B cell (primary cell): ENCODE results near the gene POLR2J. TPM values are rescaled to one million over a fixed set of nuclear protein-coding genes. Genes with fewer than 3 reads are reported as not detected.
"Not testable (repeated sequence)": the region's sequence is repeated elsewhere in the genome, so short reads cannot be mapped to it uniquely, and the experiment has no call there.

ENCODE experiments used
- ATAC-seq: fragments of 200-7000 bp; cut with Tn5 transposase; one replicate; pipeline ENCODE4 v1.10.0; 2021; ENCODE audit warnings: low read depth, mild to moderate bottlenecking, moderate number of reproducible peaks, moderate library complexity
- CTCF ChIA-PET: fragments of 350-600 bp; sonication (Branson Sonifier 250); formaldehyde crosslinking; loops from one replicate; lab custom pipeline; 2021; ENCODE audit warnings: antibody characterized with exemption, inconsistent platforms; lab: Charles Lee
- POLR2A ChIA-PET: fragments of 350-600 bp; sonication (Branson Sonifier 250); formaldehyde crosslinking; loops from one replicate; lab custom pipeline; 2021; ENCODE audit warnings: antibody characterized with exemption; lab: Charles Lee
- DNase-seq: peaks from one replicate; pipeline ENCODE4 v3.0.0; 2013
- H2AFZ ChIP-seq: 2 replicates; pipeline ENCODE4 v1.6.1; 2012; ENCODE audit warnings: mild to moderate bottlenecking, low read depth, low read length; ENCODE audit not compliant: insufficient read depth, poor library complexity, severe bottlenecking
- H3K27ac ChIP-seq, 2 donors: 1 replicate in 1 of 2; 2 replicates in 1 of 2; pipeline ENCODE4 v1.5.1; 2012 to 2013; ENCODE audit warnings: low read length in 2 of 2, mild to moderate bottlenecking in 2 of 2, moderate library complexity in 1 of 2
- H3K27me3 ChIP-seq, 4 experiments: fragments of 200-600 bp in 1 of 4; sonication (generic) in 1 of 4; replicated peaks in 1 of 4; 1 replicate in 2 of 4; 2 replicates in 2 of 4; pipeline versions ENCODE4 v1.6.1 to v1.7.0; 2013 to 2016; ENCODE audit warnings: low read length in 3 of 4, mild to moderate bottlenecking in 2 of 4, mixed read lengths in 1 of 4, moderate library complexity in 1 of 4; ENCODE audit not compliant: insufficient read depth in 4 of 4, control insufficient read depth in 3 of 4; ENCODE audit errors: control extremely low read depth in 1 of 4
- H3K36me3 ChIP-seq, 2 experiments: replicated peaks in 1 of 2; 1 replicate in 1 of 2; 2 replicates in 1 of 2; pipeline versions ENCODE4 v1.6.1 to v1.7.1; 2013; ENCODE audit warnings: low read length in 1 of 2; ENCODE audit not compliant: insufficient read depth in 2 of 2, control insufficient read depth in 1 of 2; ENCODE audit errors: control extremely low read depth in 1 of 2, extremely low read depth in 1 of 2
- H3K4me1 ChIP-seq, 2 donors: fragments of 200-600 bp in 1 of 2; sonication (generic) in 1 of 2; 1 replicate in 1 of 2; 2 replicates in 1 of 2; pipeline versions ENCODE4 v1.5.1 to v1.6.1; 2013 to 2017; ENCODE audit warnings: low read length in 2 of 2; ENCODE audit not compliant: control insufficient read depth in 2 of 2, insufficient read depth in 2 of 2
- H3K4me2 ChIP-seq: replicated peaks from 2 replicates; pipeline ENCODE3; 2012; ENCODE audit warnings: mild to moderate bottlenecking, low read depth, low read length; ENCODE audit not compliant: poor library complexity, severe bottlenecking
- H3K4me3 ChIP-seq, 5 experiments: fragments of 200-600 bp in 1 of 5; sonication (generic) in 1 of 5; 1 replicate in 3 of 5; 2 replicates in 2 of 5; pipeline versions ENCODE4 v1.5.1 to v1.7.0; 2011 to 2016; ENCODE audit warnings: low read length in 4 of 5, mild to moderate bottlenecking in 4 of 5, low read depth in 2 of 5, control low read depth in 1 of 5, moderate library complexity in 1 of 5; ENCODE audit not compliant: insufficient read depth in 1 of 5; ENCODE audit errors: control extremely low read depth in 1 of 5, extremely low read depth in 1 of 5
- H3K79me2 ChIP-seq: fragments of 200-600 bp; sonication (generic); one replicate; pipeline ENCODE4 v1.6.0; 2016; ENCODE audit warnings: low read length; ENCODE audit not compliant: control insufficient read depth, insufficient read depth
- H3K9ac ChIP-seq: fragments of 200-600 bp; sonication (generic); 2 replicates; pipeline ENCODE4 v1.6.1; 2017; ENCODE audit warnings: mild to moderate bottlenecking, low read length, moderate library complexity
- H3K9me3 ChIP-seq, 3 donors: one replicate each; pipeline versions ENCODE4 v1.6.1 to v1.7.1; 2013; ENCODE audit warnings: low read length in 2 of 3; ENCODE audit not compliant: control insufficient read depth in 2 of 3, insufficient read depth in 1 of 3; ENCODE audit errors: control extremely low read depth in 1 of 3
- H4K20me1 ChIP-seq: 2 replicates; pipeline ENCODE4 v1.6.0; 2012; ENCODE audit warnings: mild to moderate bottlenecking, low read length; ENCODE audit not compliant: insufficient read depth, control insufficient read depth, poor library complexity, severe bottlenecking
- H3K27ac Mint-ChIP-seq: one replicate; pipeline ENCODE4 v1.8.0; 2021; ENCODE audit warnings: mixed read lengths
- H3K27me3 Mint-ChIP-seq: one replicate; pipeline ENCODE4 v1.8.0; 2021; ENCODE audit warnings: mixed read lengths
- H3K4me1 Mint-ChIP-seq: one replicate; pipeline ENCODE4 v1.8.0; 2021; ENCODE audit warnings: mixed read lengths
- H3K4me3 Mint-ChIP-seq: one replicate; pipeline ENCODE4 v1.8.0; 2021; ENCODE audit warnings: mixed read lengths
- H3K9me3 Mint-ChIP-seq: one replicate; pipeline ENCODE4 v1.8.0; 2022; ENCODE audit warnings: mixed read lengths; ENCODE audit not compliant: insufficient read depth
- EZH2 ChIP-seq: IDR thresholded peaks from 2 replicates; pipeline ENCODE4 v1.6.1; 2012; ENCODE audit warnings: borderline replicate concordance, low read depth, mild to moderate bottlenecking, moderate library complexity, low read length; ENCODE audit not compliant: insufficient read depth, poor library complexity, severe bottlenecking
- WGBS: methylation state at CpG from one replicate; pipeline ENCODE4 v1.1.5; 2013; ENCODE audit warnings: missing lambda C conversion rate; ENCODE audit not compliant: insufficient coverage; 5-methylcytosine and 5-hydroxymethylcytosine counted together
- intact Hi-C: fragments of 100-400 bp; cut with micrococcal nuclease; formaldehyde crosslinking; loops from one replicate; pipeline ENCODE4 v1.10.0; 2022
- polyA plus RNA-seq: library from polyadenylated mRNA; depleted of rRNA; stranded (reverse); fragments of >200 nt; gene quantifications from 2 replicates; pipeline ENCODE4 v1.2.3, GENCODE V29; 2012
- total RNA-seq, 2 donors: library from RNA; stranded (reverse); fragments of 120-200 nt in 1 of 2; gene quantifications; 1 replicate in 1 of 2; 2 replicates in 1 of 2; pipeline versions ENCODE4 v1.2.3 to v1.2.4, GENCODE V29; 2013 to 2022
- TF ChIP-seq, protein P1 (sequence below): fragments of 200-600 bp; IDR thresholded peaks from one replicate; pipeline ENCODE4 v1.8.0; 2022; ENCODE audit warnings: antibody characterized with exemption, mild to moderate bottlenecking

The POLR2J gene
- total and polyA plus RNA-seq, 2 donors (not counting 1 experiment from before 2014, with no cell fraction given) = 34.0 to 83.0 TPM

DNA sequence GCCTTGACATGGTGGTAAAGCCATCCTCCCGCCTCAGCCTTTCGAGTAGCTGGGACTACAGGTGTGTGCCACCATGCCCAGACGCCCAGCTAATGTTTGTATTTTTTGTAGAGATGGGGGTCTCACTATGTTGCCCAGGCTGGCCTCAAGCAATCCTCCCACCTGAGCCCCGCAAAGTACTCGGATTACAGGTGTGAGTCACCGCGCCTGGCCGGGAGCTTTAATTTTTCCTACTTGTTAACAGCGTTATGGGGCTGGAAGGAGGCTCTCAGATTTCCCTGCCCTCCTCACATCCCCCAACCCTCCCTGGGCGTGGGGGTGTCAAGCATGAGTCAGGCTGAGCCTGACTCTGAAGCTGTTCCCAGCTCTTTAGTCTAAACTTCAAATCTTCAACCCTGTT lies 22.4 kb downstream of the POLR2J start:
- intact Hi-C loops = no loop called here
- H3K4me2 ChIP-seq = no peak overlapping the region
- peaks cover 1 to 34% of the 10 kb centered on the region in 2 experiments for H3K36me3 ChIP-seq
- H3K27ac ChIP-seq = no peak overlapping the region
- peaks cover 30% of the 10 kb centered on the region for H4K20me1 ChIP-seq
- no peaks in the 10 kb centered on the region for H3K9me3 ChIP-seq
- ATAC-seq (no peak), DNase-seq (no peak)
- Mint-ChIP-seq H3K27ac (no peak overlapping the region), H3K9me3 (no peaks in the 10 kb centered on the region), H3K4me3 (no peak overlapping the region), H3K4me1 (peaks cover 7% of the 10 kb centered on the region), H3K27me3 (no peaks in the 10 kb centered on the region)
- H3K9ac ChIP-seq = no peak overlapping the region
- no peak overlapping the region for H3K4me3 ChIP-seq
- peaks cover 33% of the 10 kb centered on the region for H3K79me2 ChIP-seq
- H3K27me3 ChIP-seq = no peaks in the 10 kb centered on the region
- no peak for TF ChIP-seq EZH2
- TF ChIP-seq, protein P1, sequence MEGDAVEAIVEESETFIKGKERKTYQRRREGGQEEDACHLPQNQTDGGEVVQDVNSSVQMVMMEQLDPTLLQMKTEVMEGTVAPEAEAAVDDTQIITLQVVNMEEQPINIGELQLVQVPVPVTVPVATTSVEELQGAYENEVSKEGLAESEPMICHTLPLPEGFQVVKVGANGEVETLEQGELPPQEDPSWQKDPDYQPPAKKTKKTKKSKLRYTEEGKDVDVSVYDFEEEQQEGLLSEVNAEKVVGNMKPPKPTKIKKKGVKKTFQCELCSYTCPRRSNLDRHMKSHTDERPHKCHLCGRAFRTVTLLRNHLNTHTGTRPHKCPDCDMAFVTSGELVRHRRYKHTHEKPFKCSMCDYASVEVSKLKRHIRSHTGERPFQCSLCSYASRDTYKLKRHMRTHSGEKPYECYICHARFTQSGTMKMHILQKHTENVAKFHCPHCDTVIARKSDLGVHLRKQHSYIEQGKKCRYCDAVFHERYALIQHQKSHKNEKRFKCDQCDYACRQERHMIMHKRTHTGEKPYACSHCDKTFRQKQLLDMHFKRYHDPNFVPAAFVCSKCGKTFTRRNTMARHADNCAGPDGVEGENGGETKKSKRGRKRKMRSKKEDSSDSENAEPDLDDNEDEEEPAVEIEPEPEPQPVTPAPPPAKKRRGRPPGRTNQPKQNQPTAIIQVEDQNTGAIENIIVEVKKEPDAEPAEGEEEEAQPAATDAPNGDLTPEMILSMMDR = no peak
- POLR2A ChIA-PET = interaction anchor here (1.1 to 1.5 kb wide), 4 partner anchors 15 to 60 kb away, joined by 3 to 4 read pairs (median 4); partner anchors contain the start of gene PRKRIP1
- no peaks in the 10 kb centered on the region for H3K4me1 ChIP-seq
- no peak overlapping the region for H2AFZ ChIP-seq
- WGBS = 92% methylated on average over 4 of the region's 10 CpGs
- CTCF ChIA-PET = interaction anchor here (0.6 to 46.3 kb wide), 3 partner anchors 31 to 1090 kb away, joined by 3 to 1182 read pairs (median 3); no protein-coding TSS in a partner anchor

DNA sequence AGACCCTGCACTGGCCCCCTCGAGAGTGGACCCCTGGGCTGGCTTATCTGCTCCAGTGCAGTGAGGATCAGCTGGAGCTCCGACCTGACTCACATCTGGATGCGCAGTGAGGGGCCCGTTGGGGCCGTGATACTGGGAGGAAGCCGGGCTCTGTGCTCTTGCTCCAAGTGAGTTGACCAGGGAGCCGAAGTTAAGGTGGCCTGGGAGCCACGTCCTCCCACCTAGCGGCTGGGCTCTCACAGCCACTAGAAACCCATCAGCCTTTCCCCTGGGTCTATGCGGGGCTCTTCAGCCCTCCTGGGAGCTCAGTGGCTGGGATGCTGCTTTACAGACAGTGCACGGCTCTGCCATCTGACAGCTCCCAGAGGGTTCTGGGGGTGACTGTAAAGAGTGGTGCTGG lies 23.1 kb downstream of the POLR2J start:
- ATAC-seq = no peak
- Histone ChIP-seq H3K36me3 (peaks cover 1 to 34% of the 10 kb centered on the region in 2 experiments), H3K27ac (no peak overlapping the region), H3K9ac (no peak overlapping the region), H4K20me1 (peaks cover 37% of the 10 kb centered on the region), H3K4me1 (peaks cover 0 to 1% of the 10 kb centered on the region in 2 donors), H3K79me2 (peaks cover 30% of the 10 kb centered on the region), H3K4me2 (no peak overlapping the region), H3K9me3 (no peaks in the 10 kb centered on the region), H3K4me3 (no peak overlapping the region), H3K27me3 (no peaks in the 10 kb centered on the region), H2AFZ (no peak overlapping the region)
- H3K4me1 Mint-ChIP-seq = peaks cover 6% of the 10 kb centered on the region
- ChIA-PET CTCF (interaction anchor here (0.6 to 46.3 kb wide), 3 partner anchors 30 to 1089 kb away, joined by 3 to 1182 read pairs (median 3); no protein-coding TSS in a partner anchor), POLR2A (interaction anchor here (0.6 to 1.5 kb wide), 5 partner anchors 14 to 59 kb away, joined by 3 to 11 read pairs (median 4); partner anchors contain the start of genes ORAI2 and PRKRIP1)
- H3K27ac Mint-ChIP-seq = no peak overlapping the region
- H3K9me3 Mint-ChIP-seq = no peaks in the 10 kb centered on the region
- 86% methylated on average over 10 of the region's 11 CpGs for WGBS
- intact Hi-C loops = no loop called here
- no peak for DNase-seq
- no peaks in the 10 kb centered on the region for H3K27me3 Mint-ChIP-seq
- no peak overlapping the region for H3K4me3 Mint-ChIP-seq
- no peak for TF ChIP-seq EZH2
- TF ChIP-seq, protein P1 = no peak

GRCh38 chr7:102454932-102455331 lies 23.8 kb downstream of the POLR2J start:
- ATAC-seq, intact Hi-C loops: not testable (repeated sequence)

More at GRCh38 chr7:102454932-102455331, 23.8 kb downstream of the POLR2J start:
- H3K4me2 ChIP-seq, H3K27me3 ChIP-seq, H3K4me1 ChIP-seq, H3K9ac ChIP-seq, H3K9me3 ChIP-seq, H3K9me3 Mint-ChIP-seq, H3K4me3 Mint-ChIP-seq, H3K27ac ChIP-seq, DNase-seq, H3K4me3 ChIP-seq, H3K27me3 Mint-ChIP-seq, H2AFZ ChIP-seq: not testable (repeated sequence)
- Histone ChIP-seq H4K20me1 (peaks cover 42% of the 10 kb centered on the region), H3K79me2 (peaks cover 35% of the 10 kb centered on the region), H3K36me3 (peaks cover 1 to 34% of the 10 kb centered on the region in 2 experiments)
- POLR2A ChIA-PET = interaction anchor here (0.6 to 0.9 kb wide), 2 partner anchors 10 to 14 kb away, joined by 4 read pairs; no protein-coding TSS in a partner anchor
- WGBS = 95% methylated on average over 8 of the region's 10 CpGs
- CTCF ChIA-PET = interaction anchor here (46.3 kb wide), 1 partner anchor 44 kb away, joined by 1182 read pairs; no protein-coding TSS in a partner anchor
- H3K27ac Mint-ChIP-seq = peak overlapping the region; percentile 35
- peaks cover 10% of the 10 kb centered on the region for H3K4me1 Mint-ChIP-seq
